ENCODE measurements around the gene OXCT1. TPM values are rescaled to one million over a fixed set of nuclear protein-coding genes. Genes with fewer than 3 reads are reported as not detected.

Gene OXCT1
- total and polyA plus RNA-seq, 9 of the 15 experiments (the other 6 are each of a cell fraction or from before 2014, with no cell fraction given), result 24.7 to 61.2 (median 41.9) TPM

DNA sequence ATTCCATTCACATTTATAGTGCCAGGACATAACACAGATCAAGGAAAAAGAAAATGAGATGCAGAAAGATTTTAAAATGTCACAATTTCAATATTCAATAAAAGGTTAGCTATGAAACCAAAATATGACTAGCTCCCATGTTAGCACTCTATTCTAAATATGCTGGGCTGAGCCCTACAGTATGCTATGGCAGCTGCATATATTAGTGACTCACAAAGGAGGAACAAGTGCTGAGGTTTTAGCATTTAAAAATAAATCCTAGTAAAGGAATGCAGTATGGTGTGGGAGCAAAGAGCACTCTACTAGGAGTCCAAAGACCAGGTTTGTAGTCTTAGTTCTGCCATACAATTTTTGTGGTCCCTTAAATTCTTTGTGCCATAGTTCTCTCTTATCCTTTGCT, 118.4 kb downstream of the OXCT1 start (continued):
- TF ChIP-seq THAP7 (CRISPR knock-in tag; IDR thresholded peaks at IDR 0.05) (no peak), HES1 (IDR thresholded peaks at IDR 0.05; ENCODE audit: low read depth) (no peak)

- CTCF ChIA-PET (ENCODE audit: low intra/inter-chr PET ratio), result no interaction called here
- intact Hi-C loops (cut with micrococcal nuclease), result no loop called here
- BruUV-seq (replicated peaks), result no TSS peak
- Histone ChIP-seq H3K4me3 (no peak overlapping the region), H3K27me3 (ENCODE audit: control insufficient read depth in 2 of 2, insufficient read depth in 2 of 2, low read length in 2 of 2) (no peaks in the 10 kb centered on the region), H3K36me3 (ENCODE audit: control insufficient read depth, insufficient read depth, low read length) (peaks cover 26% of the 10 kb centered on the region), H3K27ac (ENCODE audit: extremely low read depth, low read depth, low read length) (no peak overlapping the region), H3K79me2 (ENCODE audit: control insufficient read depth, insufficient read depth, low read length) (no peaks in the 10 kb centered on the region), H2AFZ (ENCODE audit: low read depth, low read length) (no peak overlapping the region), H3K9me3 (replicated peaks; ENCODE audit: control insufficient read depth, insufficient read depth, low read depth, low read length) (no peaks in the 10 kb centered on the region), H3K9me1 (ENCODE audit: control insufficient read depth, insufficient read depth, low read length) (peaks cover 2% of the 10 kb centered on the region), H3K4me1 (replicated peaks in 1 of 2; ENCODE audit: control insufficient read depth in 2 of 2, insufficient read depth in 2 of 2, low read length in 2 of 2) (no peaks in the 10 kb centered on the region), H4K20me1 (replicated peaks; ENCODE audit: control insufficient read depth, insufficient read depth, low read length) (no peaks in the 10 kb centered on the region), H3K4me2 (ENCODE audit: insufficient read depth, low read length) (no peak overlapping the region), H3K9ac (ENCODE audit: insufficient read depth in 1 of 2, low read depth in 2 of 2, low read length in 2 of 2) (no peak overlapping the region)
- 46% methylated on average over 2 of the region's 2 CpGs for WGBS (ENCODE audit: insufficient coverage, low coverage, missing lambda C conversion rate)
- no peak for FAIRE-seq
- in situ Hi-C loops (cut with MboI), result no loop called here
- DNase-seq (ENCODE audit: extremely low read depth in 1 of 4, low spot score in 3 of 4), result no peak
- no peak for ATAC-seq
- POLR2A ChIA-PET, result no interaction called here
- TF ChIP-seq, protein P1, sequence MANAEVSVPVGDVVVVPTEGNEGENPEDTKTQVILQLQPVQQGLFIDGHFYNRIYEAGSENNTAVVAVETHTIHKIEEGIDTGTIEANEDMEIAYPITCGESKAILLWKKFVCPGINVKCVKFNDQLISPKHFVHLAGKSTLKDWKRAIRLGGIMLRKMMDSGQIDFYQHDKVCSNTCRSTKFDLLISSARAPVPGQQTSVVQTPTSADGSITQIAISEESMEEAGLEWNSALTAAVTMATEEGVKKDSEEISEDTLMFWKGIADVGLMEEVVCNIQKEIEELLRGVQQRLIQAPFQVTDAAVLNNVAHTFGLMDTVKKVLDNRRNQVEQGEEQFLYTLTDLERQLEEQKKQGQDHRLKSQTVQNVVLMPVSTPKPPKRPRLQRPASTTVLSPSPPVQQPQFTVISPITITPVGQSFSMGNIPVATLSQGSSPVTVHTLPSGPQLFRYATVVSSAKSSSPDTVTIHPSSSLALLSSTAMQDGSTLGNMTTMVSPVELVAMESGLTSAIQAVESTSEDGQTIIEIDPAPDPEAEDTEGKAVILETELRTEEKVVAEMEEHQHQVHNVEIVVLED (CRISPR knock-in tag; IDR thresholded peaks at IDR 0.05), result no peak
- no peak for TF ChIP-seq ZNF318 (IDR thresholded peaks at IDR 0.05; ENCODE audit: borderline replicate concordance in 1 of 2, low read depth in 1 of 2)
- TF ChIP-seq, protein P2, sequence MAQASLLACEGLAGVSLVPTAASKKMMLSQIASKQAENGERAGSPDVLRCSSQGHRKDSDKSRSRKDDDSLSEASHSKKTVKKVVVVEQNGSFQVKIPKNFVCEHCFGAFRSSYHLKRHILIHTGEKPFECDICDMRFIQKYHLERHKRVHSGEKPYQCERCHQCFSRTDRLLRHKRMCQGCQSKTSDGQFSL (CRISPR knock-in tag; IDR thresholded peaks at IDR 0.05), result no peak
- TF ChIP-seq, protein P2 (tag; IDR thresholded peaks at IDR 0.05), result no peak
- TF ChIP-seq ZNF3 (CRISPR knock-in tag; IDR thresholded peaks at IDR 0.05), result no peak
- no peak for TF ChIP-seq TAF7 (tag; IDR thresholded peaks at IDR 0.05)
Measured at GRCh38 chr5:41748631-41749030, 121.6 kb downstream of the OXCT1 start.

Data from K562 (cell line).